GM23338 (cell line): ENCODE measurements around the gene ARHGAP27. TPM values are rescaled to one million over a fixed set of nuclear protein-coding genes. Genes with fewer than 3 reads are reported as not detected.

Source experiments
- ATAC-seq: fragments of 200-7000 bp; cut with Tn5 transposase; 3 replicates; pipeline ENCODE4 v1.9.1; 2020
- DNase-seq: peaks from one replicate; pipeline ENCODE4 v3.0.0-alpha.2; 2015; ENCODE audit warnings: low spot score
- H2AFZ ChIP-seq: fragments of 200-600 bp; sonication (generic); 2 replicates; pipeline ENCODE4 v1.8.0; 2016; ENCODE audit warnings: antibody characterized with exemption, mild to moderate bottlenecking, moderate library complexity
- H3F3A ChIP-seq: fragments of 200-600 bp; sonication (generic); replicated peaks from 2 replicates; pipeline ENCODE4 v1.8.0; 2017; ENCODE audit warnings: antibody characterized with exemption, mixed run types, low read depth
- H3K27ac ChIP-seq: fragments of 200-600 bp; sonication (generic); 2 replicates; pipeline ENCODE4 v1.6.1; 2016; ENCODE audit warnings: low read depth
- H3K27me3 ChIP-seq: fragments of 200-600 bp; sonication (generic); 2 replicates; pipeline ENCODE4 v1.8.0; 2016; ENCODE audit warnings: mild to moderate bottlenecking, mixed run types, moderate library complexity; ENCODE audit not compliant: insufficient read depth
- H3K36me3 ChIP-seq: fragments of 200-600 bp; sonication (generic); 2 replicates; pipeline ENCODE4 v1.8.0; 2016; ENCODE audit warnings: mild to moderate bottlenecking; ENCODE audit not compliant: insufficient read depth
- H3K4me1 ChIP-seq: fragments of 200-600 bp; sonication (generic); 2 replicates; pipeline ENCODE4 v1.8.0; 2016; ENCODE audit warnings: mild to moderate bottlenecking, moderate library complexity; ENCODE audit not compliant: insufficient read depth
- H3K4me2 ChIP-seq: fragments of 200-600 bp; sonication (generic); 2 replicates; pipeline ENCODE4 v1.7.1; 2017; ENCODE audit warnings: mixed run types
- H3K4me3 ChIP-seq: fragments of 200-600 bp; sonication (generic); 2 replicates; pipeline ENCODE4 v1.6.1; 2016; ENCODE audit warnings: mixed run types
- H3K79me2 ChIP-seq: fragments of 200-600 bp; sonication (generic); replicated peaks from 2 replicates; pipeline ENCODE4 v1.8.0; 2017; ENCODE audit warnings: mild to moderate bottlenecking; ENCODE audit not compliant: insufficient read depth
- H3K9me2 ChIP-seq: fragments of 200-600 bp; sonication (generic); 2 replicates; pipeline ENCODE4 v1.8.0; 2017; ENCODE audit not compliant: insufficient read depth
- H4K20me1 ChIP-seq: fragments of 200-600 bp; sonication (generic); replicated peaks from 2 replicates; pipeline ENCODE4 v1.8.0; 2017; ENCODE audit warnings: mild to moderate bottlenecking; ENCODE audit not compliant: insufficient read depth
- H3K27ac Mint-ChIP-seq: 2 replicates; pipeline ENCODE4 v1.8.0; 2020; ENCODE audit warnings: inconsistent platforms, mild to moderate bottlenecking, moderate library complexity, mixed read lengths
- H3K27me3 Mint-ChIP-seq: 3 replicates; pipeline ENCODE4 v1.8.0; 2022; ENCODE audit warnings: low read depth, mild to moderate bottlenecking, moderate library complexity, mixed read lengths, inconsistent platforms; ENCODE audit not compliant: insufficient read depth, poor library complexity
- H3K36me3 Mint-ChIP-seq: 3 replicates; pipeline ENCODE4 v1.8.0; 2021; ENCODE audit warnings: low read depth, mild to moderate bottlenecking, inconsistent platforms, moderate library complexity, mixed read lengths
- H3K4me1 Mint-ChIP-seq: 3 replicates; pipeline ENCODE4 v1.8.0; 2020; ENCODE audit warnings: mild to moderate bottlenecking, inconsistent platforms, mixed read lengths
- H3K4me3 Mint-ChIP-seq: 3 replicates; pipeline ENCODE4 v1.8.0; 2021; ENCODE audit warnings: moderate library complexity, mild to moderate bottlenecking, inconsistent platforms, mixed read lengths
- H3K9me3 Mint-ChIP-seq: 3 replicates; pipeline ENCODE4 v1.8.0; 2020; ENCODE audit warnings: moderate library complexity, mild to moderate bottlenecking, inconsistent platforms, mixed read lengths
- CREB1 ChIP-seq: fragments of 250-450 bp; sonication (Bioruptor Pico); IDR thresholded peaks from 2 replicates; pipeline ENCODE4 v1.5.0; 2020; ENCODE audit warnings: low read depth, mild to moderate bottlenecking, moderate library complexity
- CTCF ChIP-seq, 2 experiments: fragments of 200-600 bp in 1 of 2; sonication (generic) in 1 of 2; conservative IDR thresholded peaks; 2 replicates each; pipeline versions ENCODE4 v1.5.1 to v1.6.1; 2016 to 2017; ENCODE audit warnings: antibody characterized with exemption in 2 of 2, low read depth in 2 of 2, mild to moderate bottlenecking in 2 of 2, moderate library complexity in 1 of 2
- ETS1 ChIP-seq: IDR thresholded peaks from 2 replicates; pipeline ENCODE4 v1.6.1; 2016; ENCODE audit warnings: antibody characterized with exemption
- EZH2 ChIP-seq: fragments of 200-600 bp; sonication (generic); IDR thresholded peaks from one replicate; pipeline ENCODE4 v1.8.0; 2017; ENCODE audit warnings: antibody characterized with exemption, mild to moderate bottlenecking, low read depth; ENCODE audit not compliant: unreplicated experiment
- EZH2phosphoT487 ChIP-seq: fragments of 200-600 bp; sonication (generic); IDR thresholded peaks from one replicate; pipeline ENCODE4 v1.8.1; 2018; ENCODE audit warnings: antibody characterized with exemption; ENCODE audit not compliant: unreplicated experiment
- JUNB ChIP-seq: IDR thresholded peaks from one replicate; pipeline ENCODE4 v1.6.1; 2016; ENCODE audit warnings: antibody characterized with exemption; ENCODE audit not compliant: unreplicated experiment
- NANOG ChIP-seq: IDR thresholded peaks from 2 replicates; pipeline ENCODE4 v1.6.1; 2016; ENCODE audit warnings: antibody characterized with exemption, borderline replicate concordance
- POLR2AphosphoS5 ChIP-seq: IDR thresholded peaks from 2 replicates; pipeline ENCODE4 v1.6.1; 2016; ENCODE audit warnings: antibody characterized with exemption, low read depth
- REST ChIP-seq: IDR thresholded peaks from one replicate; pipeline ENCODE4 v1.6.1; 2018; ENCODE audit warnings: antibody characterized with exemption; ENCODE audit not compliant: unreplicated experiment
- STAT1 ChIP-seq: IDR thresholded peaks from one replicate; pipeline ENCODE4 v1.6.1; 2016; ENCODE audit warnings: antibody characterized with exemption; ENCODE audit not compliant: unreplicated experiment
- ZNF114 ChIP-seq: fragments of 250-450 bp; sonication (Bioruptor Pico); IDR thresholded peaks from 2 replicates; pipeline ENCODE4 v1.5.0; 2020; ENCODE audit warnings: mild to moderate bottlenecking, moderate library complexity
- ZNF331 ChIP-seq: fragments of 250-450 bp; sonication (Bioruptor Pico); IDR thresholded peaks from 2 replicates; pipeline ENCODE4 v1.5.0; 2020; ENCODE audit warnings: low read depth, mild to moderate bottlenecking, moderate library complexity
- ZNF462 ChIP-seq: fragments of 250-450 bp; sonication (Bioruptor Pico); IDR thresholded peaks from 2 replicates; pipeline ENCODE4 v1.5.0; 2020; ENCODE audit warnings: mild to moderate bottlenecking, moderate library complexity
- polyA plus RNA-seq: library from polyadenylated mRNA; unstranded; fragments of >200 nt; fragmentation: Nextera tagmentation; extraction: Ambion mirVana; gene quantifications from 2 replicates; pipeline ENCODE4 v1.2.1, GENCODE V29; 2016
- total RNA-seq: library from RNA; depleted of rRNA; stranded (reverse); fragments of >200 nt; shearing (Covaris generic); gene quantifications from 2 replicates; pipeline ENCODE4 v1.2.3, GENCODE V29; 2014

The ARHGAP27 gene
- total and polyA plus RNA-seq, 2 experiments from 2014 or later, result 5.9 to 17.7 TPM

- Histone ChIP-seq H3F3A (no peaks in the 10 kb centered on the region), H2AFZ (no peak overlapping the region), H3K9me2 (no peaks in the 10 kb centered on the region), H3K27ac (no peak overlapping the region), H3K27me3 (no peaks in the 10 kb centered on the region), H3K4me1 (peaks cover 6% of the 10 kb centered on the region; the same call in 1 of the 2 replicates), H3K36me3 (no peaks in the 10 kb centered on the region), H3K4me3 (no peak overlapping the region), H4K20me1 (no peaks in the 10 kb centered on the region), H3K4me2 (no peak overlapping the region), H3K79me2 (no peaks in the 10 kb centered on the region)
- TF ChIP-seq CTCF (conservative IDR thresholded peaks at IDR 0.05; ENCODE audit: low read depth in 2 of 2), result no peak
- no peak for TF ChIP-seq ZNF462 (CRISPR knock-in tag)
- TF ChIP-seq ETS1, result no peak
- no peak for TF ChIP-seq NANOG
- no peak for TF ChIP-seq EZH2phosphoT487
- TF ChIP-seq ZNF114 (CRISPR knock-in tag), result no peak
- no peak for TF ChIP-seq STAT1
- TF ChIP-seq JUNB, result no peak
- no peak for TF ChIP-seq POLR2AphosphoS5
- TF ChIP-seq REST, result no peak
- TF ChIP-seq EZH2, result no peak
- TF ChIP-seq ZNF331 (CRISPR knock-in tag), result no peak
- no peak for TF ChIP-seq CREB1 (CRISPR knock-in tag)
- no peak overlapping the region for H3K27ac Mint-ChIP-seq
- H3K4me3 Mint-ChIP-seq, result no peak overlapping the region
- H3K36me3 Mint-ChIP-seq, result peaks cover 8% of the 10 kb centered on the region; the same call in 2 of the 3 replicates
- DNase-seq (no peak), ATAC-seq (no peak)
- H3K27me3 Mint-ChIP-seq, result peaks cover 15% of the 10 kb centered on the region
- H3K9me3 Mint-ChIP-seq, result no peaks in the 10 kb centered on the region
- peaks cover 7% of the 10 kb centered on the region for H3K4me1 Mint-ChIP-seq
Measured at GRCh38 chr17:45393411-45393810, 39.3 kb downstream of the ARHGAP27 start.
